Measurements from ENCODE around the gene CACNG3.

CACNG3 gene

DNA sequence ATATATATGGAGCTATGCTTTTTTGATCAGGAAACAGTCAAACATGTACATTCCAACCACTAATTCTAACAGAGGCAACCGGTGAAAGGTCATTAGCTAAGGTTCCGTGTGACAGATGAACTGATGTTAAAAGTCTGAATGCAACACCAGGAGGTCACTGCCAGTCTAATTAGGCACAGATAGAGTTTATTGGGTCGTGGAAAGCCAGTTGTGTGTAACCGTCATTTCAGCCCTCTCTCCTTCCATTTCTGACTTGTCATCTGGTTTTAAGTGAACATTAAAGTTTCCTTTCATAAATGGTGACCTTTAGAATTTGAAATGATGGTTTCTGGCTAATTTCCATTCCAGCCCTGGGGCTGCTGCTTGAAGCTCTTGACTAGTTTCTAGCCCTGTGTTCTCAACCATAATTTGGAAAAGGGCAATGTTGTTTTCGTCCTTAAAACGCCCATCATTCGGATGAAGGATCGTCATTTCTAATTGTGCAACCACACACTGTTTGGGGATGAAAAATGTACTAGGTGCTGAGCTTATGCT is 23.9 kb downstream of the CACNG3 start:
- H3K4me3 Mint-ChIP-seq = no peak overlapping the region
- H3K9me3 Mint-ChIP-seq = no peaks in the 10 kb centered on the region
- no peaks in the 10 kb centered on the region for H3K36me3 Mint-ChIP-seq (ENCODE audit: low read depth)

DNA sequence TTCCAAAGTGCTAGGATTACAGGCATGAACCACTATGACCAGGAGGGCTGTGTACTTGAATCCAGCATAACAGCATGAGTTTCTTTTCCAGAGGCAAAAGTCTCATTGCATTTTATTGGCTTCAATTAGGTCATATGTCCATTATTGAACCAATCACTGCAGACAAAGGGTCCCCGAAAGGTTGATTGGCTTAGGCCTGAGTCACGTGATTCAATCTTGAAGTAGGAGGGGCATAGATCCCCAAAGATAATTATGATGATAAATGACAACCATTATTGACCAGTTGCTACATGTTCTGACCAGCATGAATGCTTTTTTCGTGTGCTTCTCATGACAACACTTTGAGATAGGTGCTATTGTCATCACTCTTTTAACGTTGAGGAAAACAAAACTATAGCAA is 25.3 kb downstream of the CACNG3 start:
- TF ChIP-seq, protein P1, sequence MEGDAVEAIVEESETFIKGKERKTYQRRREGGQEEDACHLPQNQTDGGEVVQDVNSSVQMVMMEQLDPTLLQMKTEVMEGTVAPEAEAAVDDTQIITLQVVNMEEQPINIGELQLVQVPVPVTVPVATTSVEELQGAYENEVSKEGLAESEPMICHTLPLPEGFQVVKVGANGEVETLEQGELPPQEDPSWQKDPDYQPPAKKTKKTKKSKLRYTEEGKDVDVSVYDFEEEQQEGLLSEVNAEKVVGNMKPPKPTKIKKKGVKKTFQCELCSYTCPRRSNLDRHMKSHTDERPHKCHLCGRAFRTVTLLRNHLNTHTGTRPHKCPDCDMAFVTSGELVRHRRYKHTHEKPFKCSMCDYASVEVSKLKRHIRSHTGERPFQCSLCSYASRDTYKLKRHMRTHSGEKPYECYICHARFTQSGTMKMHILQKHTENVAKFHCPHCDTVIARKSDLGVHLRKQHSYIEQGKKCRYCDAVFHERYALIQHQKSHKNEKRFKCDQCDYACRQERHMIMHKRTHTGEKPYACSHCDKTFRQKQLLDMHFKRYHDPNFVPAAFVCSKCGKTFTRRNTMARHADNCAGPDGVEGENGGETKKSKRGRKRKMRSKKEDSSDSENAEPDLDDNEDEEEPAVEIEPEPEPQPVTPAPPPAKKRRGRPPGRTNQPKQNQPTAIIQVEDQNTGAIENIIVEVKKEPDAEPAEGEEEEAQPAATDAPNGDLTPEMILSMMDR (IDR thresholded peaks at IDR 0.05; ENCODE audit: unreplicated experiment in 3 of 3) = no peak
- no peaks in the 10 kb centered on the region for H3K36me3 Mint-ChIP-seq (ENCODE audit: low read depth)
- H3K9me3 Mint-ChIP-seq = no peaks in the 10 kb centered on the region
- no peaks in the 10 kb centered on the region for H3K4me1 Mint-ChIP-seq
- H3K27me3 Mint-ChIP-seq (ENCODE audit: low read depth) = peaks cover 7% of the 10 kb centered on the region
- no peak overlapping the region for H3K27ac Mint-ChIP-seq
- H3K4me3 Mint-ChIP-seq = no peak overlapping the region

More for the DNA sequence above, 23.9 kb downstream of the CACNG3 start:
- TF ChIP-seq, protein P1 (IDR thresholded peaks at IDR 0.05; ENCODE audit: unreplicated experiment in 3 of 3) = no peak
- no peak overlapping the region for H3K27ac Mint-ChIP-seq
- no peaks in the 10 kb centered on the region for H3K4me1 Mint-ChIP-seq
- peaks cover 7% of the 10 kb centered on the region for H3K27me3 Mint-ChIP-seq (ENCODE audit: low read depth)

DNA sequence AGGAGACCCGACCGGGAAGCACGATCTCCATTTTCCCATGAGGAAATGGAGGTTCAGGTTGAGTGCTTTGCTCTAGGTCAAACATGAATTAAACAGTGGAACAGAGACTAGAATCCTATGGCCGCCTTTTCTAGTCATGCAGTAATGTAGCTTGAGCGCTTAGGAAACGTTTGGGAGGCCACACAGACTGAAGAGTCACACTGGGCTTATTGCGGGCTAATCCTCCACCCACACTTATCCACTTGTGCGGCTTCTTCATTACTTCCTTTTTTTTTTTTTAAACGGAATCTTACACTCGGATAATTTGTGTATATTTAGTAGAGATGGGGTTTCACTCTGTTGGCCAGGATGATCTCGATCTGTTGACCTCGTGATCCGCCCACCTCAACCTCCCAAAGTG is 26.0 kb downstream of the CACNG3 start:
- peaks cover 3% of the 10 kb centered on the region for H3K27me3 Mint-ChIP-seq (ENCODE audit: low read depth)
- H3K27ac Mint-ChIP-seq = no peak overlapping the region
- no peak overlapping the region for H3K4me3 Mint-ChIP-seq
- TF ChIP-seq, protein P1 (IDR thresholded peaks at IDR 0.05; ENCODE audit: unreplicated experiment in 3 of 3) = no peak
- H3K4me1 Mint-ChIP-seq = no peaks in the 10 kb centered on the region
- H3K36me3 Mint-ChIP-seq (ENCODE audit: low read depth) = no peaks in the 10 kb centered on the region
- H3K9me3 Mint-ChIP-seq = no peaks in the 10 kb centered on the region

DNA sequence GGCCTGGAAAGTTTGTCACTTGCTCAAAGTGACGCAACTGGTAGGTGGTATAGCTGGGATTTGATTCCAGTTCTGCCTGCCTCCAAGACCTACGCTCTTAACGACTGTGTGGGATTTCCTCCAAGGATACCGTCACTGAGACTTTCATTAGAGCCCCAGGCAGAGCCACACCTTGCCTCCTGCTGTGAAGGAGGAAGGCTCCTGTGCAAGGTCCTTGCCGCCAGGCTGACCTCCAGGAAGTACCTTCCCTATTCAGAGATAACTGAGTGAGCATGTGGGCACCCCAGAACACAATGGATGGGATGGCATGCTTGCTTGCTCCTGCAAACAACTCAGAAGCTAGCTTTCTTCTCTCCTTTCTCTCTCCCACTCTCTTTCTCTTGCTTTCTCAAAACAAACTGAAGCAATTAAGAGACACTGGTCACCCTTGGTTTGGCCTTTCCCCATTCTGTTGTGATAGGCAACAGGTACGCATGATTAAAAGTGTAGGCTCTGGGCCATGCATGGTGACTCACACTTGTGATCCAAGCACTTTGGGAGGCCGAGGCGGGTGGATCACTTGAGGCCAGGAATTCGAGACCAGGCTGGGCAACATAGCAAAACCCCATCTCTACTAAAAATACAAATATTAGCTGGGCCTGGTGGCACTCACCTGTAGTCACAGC is 30.7 kb downstream of the CACNG3 start:
- no peak overlapping the region for H3K27ac Mint-ChIP-seq
- H3K27me3 Mint-ChIP-seq (ENCODE audit: low read depth) = peaks cover 3% of the 10 kb centered on the region
- no peaks in the 10 kb centered on the region for H3K9me3 Mint-ChIP-seq
- TF ChIP-seq, protein P1 (IDR thresholded peaks at IDR 0.05; ENCODE audit: unreplicated experiment in 3 of 3) = no peak
- H3K4me1 Mint-ChIP-seq = no peaks in the 10 kb centered on the region
- H3K36me3 Mint-ChIP-seq (ENCODE audit: low read depth) = no peaks in the 10 kb centered on the region
- no peak overlapping the region for H3K4me3 Mint-ChIP-seq

DNA sequence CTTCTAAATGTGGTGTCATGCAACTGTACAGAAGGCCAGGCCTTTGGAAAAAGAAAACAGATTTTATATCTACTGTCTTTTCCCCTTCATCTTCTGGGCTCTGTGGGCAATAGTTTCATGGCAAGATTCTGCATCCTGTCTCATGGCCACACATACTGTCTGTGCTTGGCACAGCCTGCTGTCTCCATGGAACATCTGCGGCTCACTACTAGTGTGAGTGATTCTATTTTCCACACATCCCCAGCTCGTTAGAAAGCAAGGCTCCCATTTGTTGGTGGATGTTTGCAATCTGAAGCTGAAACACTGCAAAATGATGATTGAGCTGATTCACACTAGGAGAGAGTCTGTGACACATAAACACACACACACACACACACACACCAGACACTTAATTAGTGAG is 32.4 kb downstream of the CACNG3 start:
- TF ChIP-seq, protein P1 (IDR thresholded peaks at IDR 0.05; ENCODE audit: unreplicated experiment in 3 of 3) = no peak

DNA sequence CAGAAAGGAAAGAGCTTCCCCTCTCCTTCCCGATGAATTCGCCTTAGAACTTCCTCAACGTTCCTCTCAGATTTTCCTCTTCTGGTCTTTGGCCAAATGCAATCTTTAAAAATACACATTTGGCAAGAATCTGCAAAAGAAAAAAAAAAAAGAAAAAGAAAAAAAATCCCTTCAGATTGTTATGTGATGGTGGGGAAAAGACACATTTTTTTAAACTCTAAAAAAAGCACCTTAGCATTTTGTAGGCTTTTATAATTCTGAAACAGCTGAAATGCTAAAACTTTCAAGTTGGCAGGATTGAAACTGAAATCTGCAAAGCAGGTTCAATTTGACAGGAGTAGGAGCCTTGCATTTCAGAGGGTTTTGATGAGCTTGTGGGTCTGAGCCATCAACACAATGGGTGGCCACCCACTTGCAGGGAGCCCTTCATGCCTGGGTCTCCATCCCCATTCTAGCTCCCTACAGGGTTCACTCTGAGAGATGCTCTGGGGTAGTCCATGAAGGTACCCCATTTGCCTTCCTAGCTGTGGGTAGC is 33.1 kb downstream of the CACNG3 start:
- no peaks in the 10 kb centered on the region for H3K9me3 Mint-ChIP-seq
- TF ChIP-seq, protein P1 (IDR thresholded peaks at IDR 0.05; ENCODE audit: unreplicated experiment in 3 of 3) = no peak
- H3K4me1 Mint-ChIP-seq = no peaks in the 10 kb centered on the region
- no peak overlapping the region for H3K27ac Mint-ChIP-seq
- H3K4me3 Mint-ChIP-seq = no peak overlapping the region
- peaks cover 10% of the 10 kb centered on the region for H3K27me3 Mint-ChIP-seq (ENCODE audit: low read depth)
- H3K36me3 Mint-ChIP-seq (ENCODE audit: low read depth) = no peaks in the 10 kb centered on the region

More for the DNA sequence above, 32.4 kb downstream of the CACNG3 start:
- H3K27ac Mint-ChIP-seq = no peak overlapping the region
- H3K36me3 Mint-ChIP-seq (ENCODE audit: low read depth) = no peaks in the 10 kb centered on the region
- no peaks in the 10 kb centered on the region for H3K9me3 Mint-ChIP-seq
- no peak overlapping the region for H3K4me3 Mint-ChIP-seq
- H3K27me3 Mint-ChIP-seq (ENCODE audit: low read depth) = peaks cover 5% of the 10 kb centered on the region
- H3K4me1 Mint-ChIP-seq = no peaks in the 10 kb centered on the region

All from nephron (organoid).